HepG2 (cell line): ENCODE results near the gene TRAPPC5. TPM values are rescaled to one million over a fixed set of nuclear protein-coding genes. Genes with fewer than 3 reads are reported as not detected.

Experiments
- ATAC-seq: fragments of 200-7000 bp; cut with Tn5 transposase; 3 replicates; pipeline ENCODE4 v1.9.1; 2020; ENCODE audit warnings: mild to moderate bottlenecking, moderate library complexity
- BruUV-seq: library from RNA; stranded (reverse); fragments of 400-500 nt; replicated peaks from 2 replicates; lab custom pipeline; 2021; lab: Mats Ljungman, UMichigan
- CTCF ChIA-PET: fragments of 300-600 bp; formaldehyde crosslinking; extraction: SDS; loops from one replicate; lab custom pipeline; 2021; ENCODE audit warnings: low total read pairs, inconsistent platforms, low intra/inter-chr PET ratio; lab: Yijun Ruan, JAX
- POLR2A ChIA-PET: fragments of 350-600 bp; sonication (Branson Sonifier 250); formaldehyde crosslinking; loops from one replicate; lab custom pipeline; 2020; ENCODE audit warnings: antibody characterized with exemption, inconsistent platforms; lab: Yijun Ruan, JAX
- DNase-seq: peaks from one replicate; pipeline ENCODE4 v3.0.0-alpha.2; 2015; ENCODE audit warnings: low spot score
- FAIRE-seq: peaks from 3 replicates; lab custom pipeline; 2011; peaks lifted over from hg19 to GRCh38; lab: Jason Lieb, UNC
- H2AFZ ChIP-seq: one replicate; pipeline ENCODE4 v1.6.1; 2011; ENCODE audit warnings: low read length, inconsistent platforms
- H3K27ac ChIP-seq: fragments of 300-600 bp; 3 replicates; pipeline ENCODE4 v1.8.0; 2011; ENCODE audit warnings: mixed run types, mild to moderate bottlenecking, mixed read lengths, low read length, inconsistent platforms; ENCODE audit not compliant: insufficient read depth; ENCODE audit errors: extremely low read length
- H3K27me3 ChIP-seq, 2 experiments: fragments of 200-600 bp in 1 of 2; 2 replicates in 1 of 2; 3 replicates in 1 of 2; pipeline versions ENCODE4 v1.6.0 to v1.8.0; 2011; ENCODE audit warnings: low read length in 2 of 2, mild to moderate bottlenecking in 2 of 2, moderate library complexity in 2 of 2, inconsistent platforms in 1 of 2; ENCODE audit not compliant: insufficient read depth in 2 of 2, control insufficient read depth in 1 of 2
- H3K36me3 ChIP-seq, 2 experiments: fragments of 200-600 bp in 1 of 2; replicated peaks in 1 of 2; 2 replicates in 1 of 2; 3 replicates in 1 of 2; pipeline versions ENCODE4 v1.5.1 to v1.8.0; 2011; ENCODE audit warnings: low read length in 2 of 2, inconsistent platforms in 1 of 2; ENCODE audit not compliant: insufficient read depth in 2 of 2, control insufficient read depth in 1 of 2
- H3K4me1 ChIP-seq: 2 replicates; pipeline ENCODE4 v1.5.1; 2012; ENCODE audit warnings: low read length, inconsistent platforms; ENCODE audit not compliant: insufficient read depth
- H3K4me2 ChIP-seq: 2 replicates; pipeline ENCODE4 v1.6.0; 2011; ENCODE audit warnings: low read depth, low read length, inconsistent platforms
- H3K4me3 ChIP-seq, 3 experiments: fragments of 200-600 bp in 1 of 3; sonication (generic), shearing (Covaris generic) in 1 of 3; replicated peaks in 1 of 3; 2 replicates each; pipeline ENCODE4 v1.5.1; 2011 to 2016; ENCODE audit warnings: low read length in 3 of 3, inconsistent platforms in 2 of 3, low read depth in 2 of 3, mild to moderate bottlenecking in 2 of 3, control low read depth in 1 of 3, mixed read lengths in 1 of 3; ENCODE audit not compliant: insufficient read depth in 1 of 3
- H3K79me2 ChIP-seq: one replicate; pipeline ENCODE4 v1.6.1; 2011; ENCODE audit warnings: low read length, inconsistent platforms; ENCODE audit not compliant: insufficient read depth
- H3K9ac ChIP-seq: 2 replicates; pipeline ENCODE4 v1.6.0; 2011; ENCODE audit warnings: mild to moderate bottlenecking, low read depth, low read length, inconsistent platforms; ENCODE audit not compliant: insufficient read depth
- H3K9me3 ChIP-seq: 2 replicates; pipeline ENCODE4 v1.5.1; 2012; ENCODE audit warnings: mild to moderate bottlenecking, low read length
- H4K20me1 ChIP-seq: 2 replicates; pipeline ENCODE4 v1.6.0; 2011; ENCODE audit warnings: inconsistent platforms, mild to moderate bottlenecking, low read length, moderate library complexity; ENCODE audit not compliant: insufficient read depth
- DZIP1 ChIP-seq: sonication (generic); formaldehyde crosslinking; IDR thresholded peaks from 2 replicates; pipeline ENCODE4 v1.5.0; 2020; ENCODE audit warnings: mild to moderate bottlenecking, missing genetic modification reagents
- HES4 ChIP-seq: sonication (generic); formaldehyde crosslinking; IDR thresholded peaks from 2 replicates; pipeline ENCODE4 v1.9.0; 2021; ENCODE audit warnings: mild to moderate bottlenecking, missing genetic modification reagents, borderline replicate concordance
- KDM5B ChIP-seq: sonication (generic); formaldehyde crosslinking; IDR thresholded peaks from 2 replicates; pipeline ENCODE4 v1.4.0; 2020; ENCODE audit warnings: missing genetic modification reagents, mild to moderate bottlenecking, borderline replicate concordance
- MAFK ChIP-seq, 2 experiments: IDR thresholded peaks in 1 of 2; conservative IDR thresholded peaks in 1 of 2; 2 replicates each; pipeline ENCODE4 v1.6.1; 2011; ENCODE audit warnings: improper control_type of control experiment in 2 of 2, low read length in 2 of 2
- STAG1 ChIP-seq: sonication (generic); formaldehyde crosslinking; IDR thresholded peaks from 2 replicates; pipeline ENCODE4 v1.4.0; 2020; ENCODE audit warnings: missing genetic modification reagents
- ZFAT ChIP-seq: sonication (generic); formaldehyde crosslinking; conservative IDR thresholded peaks from 2 replicates; pipeline ENCODE4 v1.8.1; 2023; ENCODE audit warnings: missing genetic modification reagents, inconsistent platforms
- ZFP36L2 ChIP-seq: sonication (generic); formaldehyde crosslinking; IDR thresholded peaks from 2 replicates; pipeline ENCODE4 v1.4.0; 2020; ENCODE audit warnings: missing genetic modification reagents
- ZNF124 ChIP-seq: sonication (generic); formaldehyde crosslinking; IDR thresholded peaks from 2 replicates; pipeline ENCODE4 v1.4.0; 2020; ENCODE audit warnings: missing genetic modification reagents
- ZNF44 ChIP-seq: sonication (generic); formaldehyde crosslinking; IDR thresholded peaks from 2 replicates; pipeline ENCODE4 v1.5.1; 2020; ENCODE audit warnings: mild to moderate bottlenecking, missing genetic modification reagents
- ZNF569 ChIP-seq: sonication (generic); formaldehyde crosslinking; IDR thresholded peaks from 2 replicates; pipeline ENCODE4 v1.5.0; 2020; ENCODE audit warnings: mild to moderate bottlenecking, missing genetic modification reagents, moderate library complexity, borderline replicate concordance
- ZNF572 ChIP-seq: sonication (generic); formaldehyde crosslinking; IDR thresholded peaks from 2 replicates; pipeline ENCODE4 v1.5.1; 2020; ENCODE audit warnings: mild to moderate bottlenecking, missing genetic modification reagents
- ZSCAN20 ChIP-seq: sonication (generic); formaldehyde crosslinking; IDR thresholded peaks from 2 replicates; pipeline ENCODE4 v1.4.0; 2020; ENCODE audit warnings: missing genetic modification reagents, mild to moderate bottlenecking, borderline replicate concordance
- WGBS: methylation state at CpG from one replicate; pipeline ENCODE4 v1.1.6; 2017; ENCODE audit warnings: low lambda C conversion rate; 5-methylcytosine and 5-hydroxymethylcytosine counted together
- in situ Hi-C: cut with HindIII; loops from 2 replicates; pipeline ENCODE4 v1.10.0; 2017; ENCODE audit warnings: low pct_unique_long_range_greater_than_20kb; ENCODE audit not compliant: extremely low pct_ligation_motif_present
- intact Hi-C: fragments of 100-400 bp; cut with micrococcal nuclease; formaldehyde crosslinking; loops from one replicate; pipeline ENCODE4 v1.10.0; 2022; ENCODE audit not compliant: unreplicated experiment
- polyA plus RNA-seq, 8 experiments: library from polyadenylated mRNA; depleted of rRNA in 3 of 8; stranded (reverse) in 7 of 8; unstranded in 1 of 8; fragments of >200 nt; fragmentation: Illumina TruSeq in 4 of 8; extraction: Trizol in 4 of 8; gene quantifications; 2 replicates each; pipeline versions ENCODE4 v1.2.1 to v1.2.3, GENCODE V29; 2011 to 2016; ENCODE audit warnings: low read depth in 4 of 8, missing spikeins in 1 of 8, mixed read lengths in 1 of 8; ENCODE audit not compliant: insufficient read depth in 1 of 8
- total RNA-seq, 5 experiments: library from RNA; depleted of rRNA; stranded (reverse); fragments of >200 nt; fragmentation: Illumina TruSeq; extraction: Trizol; gene quantifications; 2 replicates each; pipeline ENCODE4 v1.2.3, GENCODE V29; 2016; ENCODE audit warnings: low read depth in 1 of 5
- TF ChIP-seq, protein P1 (sequence below): sonication (generic); formaldehyde crosslinking; IDR thresholded peaks from 2 replicates; pipeline ENCODE4 v1.8.0; 2022; ENCODE audit warnings: missing genetic modification reagents, mild to moderate bottlenecking, moderate library complexity, borderline replicate concordance
- TF ChIP-seq, protein P2 (sequence below): sonication (generic); formaldehyde crosslinking; IDR thresholded peaks from 2 replicates; pipeline ENCODE4 v1.5.0; 2020; ENCODE audit warnings: mild to moderate bottlenecking, missing genetic modification reagents, moderate library complexity

The TRAPPC5 gene
- total and polyA plus RNA-seq, 2 of the 13 experiments (the other 11 are each of a cell fraction or from before 2014, with no cell fraction given) = 38.5 to 78.7 TPM

- TF ChIP-seq DZIP1 (CRISPR knock-in tag) (no peak), HES4 (CRISPR knock-in tag) (no peak), ZSCAN20 (no peak), ZFAT (CRISPR knock-in tag) (no peak)
Observed at GRCh38 chr19:7677669-7678311, 2.8 kb upstream of the TRAPPC5 start (continued).

GRCh38 chr19:7678971-7679751 is 1.5 kb upstream of the TRAPPC5 start:
- peak; percentile 39 for FAIRE-seq
- WGBS = 35% methylated on average over 26 of the region's 30 CpGs
- CTCF ChIA-PET = interaction anchor here (2.8 to 3.1 kb wide), 2 partner anchors 27 to 111 kb away, joined by 13 to 34 read pairs; no protein-coding TSS in a partner anchor
- no peak for TF ChIP-seq ZNF44 (CRISPR knock-in tag)
- TF ChIP-seq ZNF572 = no peak
- peak; percentile 53; the same call in 1 of the 2 replicates for TF ChIP-seq STAG1 (CRISPR knock-in tag)
- TF ChIP-seq MAFK (conservative IDR thresholded peaks at IDR 0.05 in 1 of 2, IDR thresholded peaks at IDR 0.05 in 1 of 2; ENCODE audit: low read length in 2 of 2) = no peak
- TF ChIP-seq, protein P1, sequence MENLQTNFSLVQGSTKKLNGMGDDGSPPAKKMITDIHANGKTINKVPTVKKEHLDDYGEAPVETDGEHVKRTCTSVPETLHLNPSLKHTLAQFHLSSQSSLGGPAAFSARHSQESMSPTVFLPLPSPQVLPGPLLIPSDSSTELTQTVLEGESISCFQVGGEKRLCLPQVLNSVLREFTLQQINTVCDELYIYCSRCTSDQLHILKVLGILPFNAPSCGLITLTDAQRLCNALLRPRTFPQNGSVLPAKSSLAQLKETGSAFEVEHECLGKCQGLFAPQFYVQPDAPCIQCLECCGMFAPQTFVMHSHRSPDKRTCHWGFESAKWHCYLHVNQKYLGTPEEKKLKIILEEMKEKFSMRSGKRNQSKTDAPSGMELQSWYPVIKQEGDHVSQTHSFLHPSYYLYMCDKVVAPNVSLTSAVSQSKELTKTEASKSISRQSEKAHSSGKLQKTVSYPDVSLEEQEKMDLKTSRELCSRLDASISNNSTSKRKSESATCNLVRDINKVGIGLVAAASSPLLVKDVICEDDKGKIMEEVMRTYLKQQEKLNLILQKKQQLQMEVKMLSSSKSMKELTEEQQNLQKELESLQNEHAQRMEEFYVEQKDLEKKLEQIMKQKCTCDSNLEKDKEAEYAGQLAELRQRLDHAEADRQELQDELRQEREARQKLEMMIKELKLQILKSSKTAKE = 0 out of 2 replicates have a peak, but pooled peaks have one; percentile 13
- 0 out of 2 replicates have a peak, but pooled peaks have one; percentile 6 for TF ChIP-seq KDM5B
- TF ChIP-seq, protein P2, sequence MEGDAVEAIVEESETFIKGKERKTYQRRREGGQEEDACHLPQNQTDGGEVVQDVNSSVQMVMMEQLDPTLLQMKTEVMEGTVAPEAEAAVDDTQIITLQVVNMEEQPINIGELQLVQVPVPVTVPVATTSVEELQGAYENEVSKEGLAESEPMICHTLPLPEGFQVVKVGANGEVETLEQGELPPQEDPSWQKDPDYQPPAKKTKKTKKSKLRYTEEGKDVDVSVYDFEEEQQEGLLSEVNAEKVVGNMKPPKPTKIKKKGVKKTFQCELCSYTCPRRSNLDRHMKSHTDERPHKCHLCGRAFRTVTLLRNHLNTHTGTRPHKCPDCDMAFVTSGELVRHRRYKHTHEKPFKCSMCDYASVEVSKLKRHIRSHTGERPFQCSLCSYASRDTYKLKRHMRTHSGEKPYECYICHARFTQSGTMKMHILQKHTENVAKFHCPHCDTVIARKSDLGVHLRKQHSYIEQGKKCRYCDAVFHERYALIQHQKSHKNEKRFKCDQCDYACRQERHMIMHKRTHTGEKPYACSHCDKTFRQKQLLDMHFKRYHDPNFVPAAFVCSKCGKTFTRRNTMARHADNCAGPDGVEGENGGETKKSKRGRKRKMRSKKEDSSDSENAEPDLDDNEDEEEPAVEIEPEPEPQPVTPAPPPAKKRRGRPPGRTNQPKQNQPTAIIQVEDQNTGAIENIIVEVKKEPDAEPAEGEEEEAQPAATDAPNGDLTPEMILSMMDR (CRISPR knock-in tag) = peak; percentile 56
- no peak for TF ChIP-seq ZNF124 (CRISPR knock-in tag)
- TF ChIP-seq ZNF569 (CRISPR knock-in tag) = no peak
- TF ChIP-seq ZFP36L2 (CRISPR knock-in tag) = no peak

More at GRCh38 chr19:7678971-7679751, 1.5 kb upstream of the TRAPPC5 start:
- POLR2A ChIA-PET = no interaction called here
- peak overlapping the region; percentile 92; the same call in 1 of the 2 replicates for H3K4me2 ChIP-seq
- DNase-seq (peak; percentile 36), ATAC-seq (no peak; the same call in 2 of the 3 replicates)
- peaks cover 36% of the 10 kb centered on the region for H3K4me1 ChIP-seq
- H3K27me3 ChIP-seq = peaks cover 3 to 20% of the 10 kb centered on the region in 2 experiments; a peak in 2 of 5 replicates
- no peak overlapping the region for H3K9ac ChIP-seq
- no TSS peak for BruUV-seq
- 0 out of 5 replicates have a peak, but pooled peaks cover 0 to 2% of the 10 kb centered on the region in 2 experiments for H3K36me3 ChIP-seq
- no peak overlapping the region for H2AFZ ChIP-seq
- H3K9me3 ChIP-seq = no peaks in the 10 kb centered on the region
- intact Hi-C loops (no loop called here), in situ Hi-C loops (no loop called here)
- no peak overlapping the region for H3K27ac ChIP-seq
- H3K79me2 ChIP-seq = peaks cover 5% of the 10 kb centered on the region
- no peak overlapping the region for H3K4me3 ChIP-seq
- H4K20me1 ChIP-seq = no peaks in the 10 kb centered on the region
